ENCODE measurements around the gene TRIM33.

DNA sequence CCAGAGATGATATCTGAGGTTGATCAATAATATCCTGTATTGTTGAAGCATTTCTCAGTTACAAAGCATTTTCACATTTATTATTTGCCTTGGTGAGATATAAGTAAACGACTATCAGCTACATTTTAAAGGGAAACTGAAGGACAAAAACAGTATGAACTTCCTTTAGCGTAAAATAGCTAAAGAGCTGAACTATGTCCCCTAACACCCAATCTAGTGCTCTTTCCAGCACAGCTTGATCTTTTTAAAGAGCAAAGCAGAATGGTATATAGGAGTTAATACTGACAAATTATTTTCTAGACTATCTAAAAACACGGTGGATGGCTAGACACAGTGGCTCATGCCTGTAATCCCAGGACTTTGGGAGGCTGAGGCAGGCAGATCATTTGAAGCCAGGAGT, 3.5 kb downstream of the TRIM33 start:
- no peak for TF ChIP-seq SIN3A (conservative IDR thresholded peaks at IDR 0.05 in 1 of 2, IDR thresholded peaks at IDR 0.05 in 1 of 2; ENCODE audit: low read depth in 1 of 2, low read length in 2 of 2)
- no peak for TF ChIP-seq USF2 (IDR thresholded peaks at IDR 0.05; ENCODE audit: low read length)
- TF ChIP-seq CBX8 (IDR thresholded peaks at IDR 0.05; ENCODE audit: borderline replicate concordance, low read depth, low read length), result no peak
- no peak for TF ChIP-seq EGR1 (IDR thresholded peaks at IDR 0.05; ENCODE audit: borderline replicate concordance, low read depth, low read length)
- TF ChIP-seq CEBPB (IDR thresholded peaks at IDR 0.05; ENCODE audit: low read depth, low read length), result no peak
- TF ChIP-seq FOSL1 (IDR thresholded peaks at IDR 0.05; ENCODE audit: insufficient read depth, low read depth, low read length), result no peak
- TF ChIP-seq POLR2A (IDR thresholded peaks at IDR 0.05; ENCODE audit: control extremely low read depth in 1 of 2, low read depth in 2 of 2, low read length in 2 of 2), result no peak
- TF ChIP-seq TCF12 (IDR thresholded peaks at IDR 0.05; ENCODE audit: low read depth, low read length), result no peak
- no peak for TF ChIP-seq MAFK (IDR thresholded peaks at IDR 0.05; ENCODE audit: low read depth, low read length)
- TF ChIP-seq KDM1A (IDR thresholded peaks at IDR 0.05; ENCODE audit: borderline replicate concordance, low read length), result no peak
- TF ChIP-seq, protein P1, sequence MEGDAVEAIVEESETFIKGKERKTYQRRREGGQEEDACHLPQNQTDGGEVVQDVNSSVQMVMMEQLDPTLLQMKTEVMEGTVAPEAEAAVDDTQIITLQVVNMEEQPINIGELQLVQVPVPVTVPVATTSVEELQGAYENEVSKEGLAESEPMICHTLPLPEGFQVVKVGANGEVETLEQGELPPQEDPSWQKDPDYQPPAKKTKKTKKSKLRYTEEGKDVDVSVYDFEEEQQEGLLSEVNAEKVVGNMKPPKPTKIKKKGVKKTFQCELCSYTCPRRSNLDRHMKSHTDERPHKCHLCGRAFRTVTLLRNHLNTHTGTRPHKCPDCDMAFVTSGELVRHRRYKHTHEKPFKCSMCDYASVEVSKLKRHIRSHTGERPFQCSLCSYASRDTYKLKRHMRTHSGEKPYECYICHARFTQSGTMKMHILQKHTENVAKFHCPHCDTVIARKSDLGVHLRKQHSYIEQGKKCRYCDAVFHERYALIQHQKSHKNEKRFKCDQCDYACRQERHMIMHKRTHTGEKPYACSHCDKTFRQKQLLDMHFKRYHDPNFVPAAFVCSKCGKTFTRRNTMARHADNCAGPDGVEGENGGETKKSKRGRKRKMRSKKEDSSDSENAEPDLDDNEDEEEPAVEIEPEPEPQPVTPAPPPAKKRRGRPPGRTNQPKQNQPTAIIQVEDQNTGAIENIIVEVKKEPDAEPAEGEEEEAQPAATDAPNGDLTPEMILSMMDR (IDR thresholded peaks at IDR 0.05; ENCODE audit: control extremely low read depth in 1 of 3, insufficient read depth in 1 of 3, low read depth in 1 of 3, low read length in 3 of 3), result no peak
- TF ChIP-seq JUND (IDR thresholded peaks at IDR 0.05; ENCODE audit: low read length), result no peak
